ENCODE data around the gene BCL6. TPM values are rescaled to one million over a fixed set of nuclear protein-coding genes. Genes with fewer than 3 reads are reported as not detected.
A peak's percentile ranks its signal among the peaks of the same experiment; 100 is the strongest.

BCL6 gene
- 7.7 TPM for total RNA-seq (ENCODE audit: insufficient read depth, low replicate concordance)

GRCh38 chr3:187745201-187746058 lies at the start of gene BCL6:
Gene BCL6 (minus strand): TSS chr3:187745468. CDS start chr3:187733693, 11,775 bp downstream.
- DNase-seq (ENCODE audit: low spot score), result peak; percentile 98

GRCh38 chr3:187794731-187795130 lies 49.5 kb upstream of the BCL6 start:
- DNase-seq (ENCODE audit: low spot score), result no peak

- DNase-seq (ENCODE audit: low spot score), result no peak
Measured at GRCh38 chr3:187793618-187794017, 48.4 kb upstream of the BCL6 start.

- DNase-seq (ENCODE audit: low spot score), result no peak
Measured at GRCh38 chr3:187792521-187792920, 47.3 kb upstream of the BCL6 start.

GRCh38 chr3:187789872-187790271 lies 44.6 kb upstream of the BCL6 start:
- no peak for DNase-seq (ENCODE audit: low spot score)

GRCh38 chr3:187788984-187789857 lies 44.0 kb upstream of the BCL6 start:
- DNase-seq (ENCODE audit: low spot score), result no peak

GRCh38 chr3:187783098-187783497 lies 37.8 kb upstream of the BCL6 start:
- peak; percentile 95 for DNase-seq (ENCODE audit: low spot score)

- DNase-seq (ENCODE audit: low spot score), result no peak
Measured at GRCh38 chr3:187782006-187782405, 36.7 kb upstream of the BCL6 start.

- no peak for DNase-seq (ENCODE audit: low spot score)
Measured at GRCh38 chr3:187781001-187781400, 35.7 kb upstream of the BCL6 start.

- DNase-seq (ENCODE audit: low spot score), result no peak
Measured at GRCh38 chr3:187778726-187779125, 33.5 kb upstream of the BCL6 start.

GRCh38 chr3:187777331-187777941 lies 32.2 kb upstream of the BCL6 start:
- DNase-seq (ENCODE audit: low spot score), result peak; percentile 8

- DNase-seq (ENCODE audit: low spot score), result no peak
Measured at GRCh38 chr3:187775549-187775948, 30.3 kb upstream of the BCL6 start.

- DNase-seq (ENCODE audit: low spot score), result peak; percentile 32
Measured at GRCh38 chr3:187774185-187774789, 29.0 kb upstream of the BCL6 start.

- DNase-seq (ENCODE audit: low spot score), result peak; percentile 21
Measured at GRCh38 chr3:187773233-187774184, 28.2 kb upstream of the BCL6 start.

- DNase-seq (ENCODE audit: low spot score), result no peak
Measured at GRCh38 chr3:187770224-187770623, 25.0 kb upstream of the BCL6 start.

GRCh38 chr3:187769771-187770170 lies 24.5 kb upstream of the BCL6 start:
- DNase-seq (ENCODE audit: low spot score), result no peak

GRCh38 chr3:187767266-187768012 lies 22.2 kb upstream of the BCL6 start:
- DNase-seq (ENCODE audit: low spot score), result no peak

GRCh38 chr3:187765342-187765741 lies 20.1 kb upstream of the BCL6 start:
- no peak for DNase-seq (ENCODE audit: low spot score)

- peak; percentile 28 for DNase-seq (ENCODE audit: low spot score)
Measured at GRCh38 chr3:187763850-187764648, 18.8 kb upstream of the BCL6 start.
